Uterus (tissue), 4 donors: ENCODE data around the gene KCNK10. TPM values are rescaled to one million over a fixed set of nuclear protein-coding genes. Genes with fewer than 3 reads are reported as not detected.

Source experiments
- DNase-seq, 2 donors: peaks; one replicate each; pipeline ENCODE4 v3.0.0-alpha.2; 2019 to 2020
- H3K27ac ChIP-seq, 2 donors: fragments of 200-600 bp; sonication (generic); 1 replicate in 1 of 2; 2 replicates in 1 of 2; pipeline ENCODE4 v1.5.1; 2016 to 2018
- H3K27me3 ChIP-seq, 2 donors: fragments of 200-600 bp; sonication (generic); one replicate each; pipeline ENCODE4 v1.5.1; 2018 to 2019; ENCODE audit warnings: control low read depth in 1 of 2
- H3K36me3 ChIP-seq, 2 donors: fragments of 200-600 bp; sonication (generic); one replicate each; pipeline ENCODE4 v1.5.1; 2019; ENCODE audit warnings: control low read depth in 1 of 2
- H3K4me1 ChIP-seq, 2 donors: fragments of 200-600 bp; sonication (generic); one replicate each; pipeline ENCODE4 v1.5.1; 2018 to 2019; ENCODE audit warnings: control low read depth in 1 of 2
- H3K4me3 ChIP-seq, 2 donors: fragments of 200-600 bp; sonication (generic); 1 replicate in 1 of 2; 2 replicates in 1 of 2; pipeline ENCODE4 v1.5.1; 2018 to 2019; ENCODE audit warnings: mild to moderate bottlenecking in 1 of 2
- H3K9me3 ChIP-seq, 2 donors: fragments of 200-600 bp; sonication (generic); one replicate each; pipeline ENCODE4 v1.5.1; 2019; ENCODE audit warnings: control low read depth in 1 of 2
- POLR2A ChIP-seq, 2 donors: fragments of 450-650 bp; IDR thresholded peaks; one replicate each; pipeline ENCODE4 v1.6.1; 2016; ENCODE audit warnings: antibody characterized with exemption in 2 of 2, mild to moderate bottlenecking in 1 of 2, moderate library complexity in 1 of 2
- intact Hi-C: fragments of 100-400 bp; cut with DNase I; formaldehyde crosslinking; loops from one replicate; pipeline ENCODE4 v1.15.1; 2023; ENCODE audit warnings: low total_unique reads
- total RNA-seq, 4 donors: library from RNA; depleted of rRNA in 3 of 4; stranded (reverse); fragments of >200 nt in 3 of 4; gene quantifications; one replicate each; pipeline versions ENCODE4 v1.1.0 to v1.2.4, GENCODE V29; 2014 to 2023
- TF ChIP-seq, protein P1 (sequence below), 4 experiments: fragments of 200-600 bp in 2 of 4; fragments of 450-650 bp in 2 of 4; sonication (generic) in 2 of 4; IDR thresholded peaks; one replicate each; pipeline ENCODE4 v1.5.1; 2016 to 2019; ENCODE audit warnings: antibody characterized with exemption in 4 of 4, mild to moderate bottlenecking in 2 of 4, moderate library complexity in 1 of 4
- donor health status: DM: yes; HTN: yes; CAD: no.

Gene KCNK10
- total RNA-seq, 4 donors from 2014 or later, result 0.14 TPM; not detected in 3

- TF ChIP-seq POLR2A (IDR thresholded peaks at IDR 0.05), result no peak
- TF ChIP-seq, protein P1, sequence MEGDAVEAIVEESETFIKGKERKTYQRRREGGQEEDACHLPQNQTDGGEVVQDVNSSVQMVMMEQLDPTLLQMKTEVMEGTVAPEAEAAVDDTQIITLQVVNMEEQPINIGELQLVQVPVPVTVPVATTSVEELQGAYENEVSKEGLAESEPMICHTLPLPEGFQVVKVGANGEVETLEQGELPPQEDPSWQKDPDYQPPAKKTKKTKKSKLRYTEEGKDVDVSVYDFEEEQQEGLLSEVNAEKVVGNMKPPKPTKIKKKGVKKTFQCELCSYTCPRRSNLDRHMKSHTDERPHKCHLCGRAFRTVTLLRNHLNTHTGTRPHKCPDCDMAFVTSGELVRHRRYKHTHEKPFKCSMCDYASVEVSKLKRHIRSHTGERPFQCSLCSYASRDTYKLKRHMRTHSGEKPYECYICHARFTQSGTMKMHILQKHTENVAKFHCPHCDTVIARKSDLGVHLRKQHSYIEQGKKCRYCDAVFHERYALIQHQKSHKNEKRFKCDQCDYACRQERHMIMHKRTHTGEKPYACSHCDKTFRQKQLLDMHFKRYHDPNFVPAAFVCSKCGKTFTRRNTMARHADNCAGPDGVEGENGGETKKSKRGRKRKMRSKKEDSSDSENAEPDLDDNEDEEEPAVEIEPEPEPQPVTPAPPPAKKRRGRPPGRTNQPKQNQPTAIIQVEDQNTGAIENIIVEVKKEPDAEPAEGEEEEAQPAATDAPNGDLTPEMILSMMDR (IDR thresholded peaks at IDR 0.05), result no peak
- Histone ChIP-seq H3K36me3 (no peaks in the 10 kb centered on the region), H3K4me3 (no peak overlapping the region), H3K27me3 (no peaks in the 10 kb centered on the region), H3K27ac (no peak overlapping the region), H3K4me1 (no peaks in the 10 kb centered on the region), H3K9me3 (no peaks in the 10 kb centered on the region)
- DNase-seq, result no peak
- intact Hi-C loops, result no loop called here
Observed at GRCh38 chr14:88251650-88252049, 71.4 kb downstream of the KCNK10 start.

DNA sequence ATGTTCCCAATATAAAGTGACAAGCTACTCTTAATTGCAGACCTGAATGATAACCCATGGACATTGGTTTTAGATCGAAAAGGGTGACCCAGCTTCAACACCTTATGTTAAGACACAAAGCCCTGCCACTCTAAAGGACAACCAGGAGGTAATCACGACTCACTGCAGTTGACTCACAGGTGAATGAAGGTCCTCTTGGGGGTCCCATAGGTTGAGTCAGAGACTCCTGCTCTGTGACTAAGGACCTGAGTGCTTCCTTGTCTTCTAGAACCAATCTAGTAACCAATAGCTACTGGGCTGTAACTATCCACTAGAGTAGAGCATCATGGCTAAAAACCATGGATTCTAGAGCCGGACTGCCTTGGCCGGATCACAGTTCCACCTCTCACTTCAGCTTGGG, 73.8 kb downstream of the KCNK10 start:
- intact Hi-C loops, result no loop called here
- TF ChIP-seq POLR2A (IDR thresholded peaks at IDR 0.05), result no peak
- TF ChIP-seq, protein P1 (IDR thresholded peaks at IDR 0.05), result no peak

DNA sequence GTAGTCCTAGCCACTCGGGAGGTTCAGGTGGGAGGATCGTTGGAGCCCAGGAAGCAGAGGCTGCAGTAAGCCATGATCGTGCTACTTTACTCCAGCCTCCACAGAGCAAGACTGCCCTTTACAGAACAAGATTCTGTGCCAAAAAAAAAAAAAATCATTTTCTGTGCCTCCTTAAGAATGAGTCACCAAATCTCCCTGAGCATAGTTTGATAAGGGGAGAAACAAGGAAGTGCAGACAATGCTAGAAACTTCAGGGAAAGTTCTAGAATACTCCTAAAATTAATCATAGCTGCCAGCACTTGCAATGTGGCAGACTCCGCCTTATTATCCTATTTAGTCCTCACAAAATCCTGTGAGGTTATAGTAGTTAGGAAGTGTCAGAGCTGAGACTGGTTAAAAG, 74.5 kb downstream of the KCNK10 start:
- intact Hi-C loops, result no loop called here
- Histone ChIP-seq H3K36me3 (no peaks in the 10 kb centered on the region), H3K27ac (no peak overlapping the region), H3K4me3 (no peak overlapping the region), H3K27me3 (no peaks in the 10 kb centered on the region), H3K9me3 (no peaks in the 10 kb centered on the region), H3K4me1 (no peaks in the 10 kb centered on the region)
- DNase-seq, result no peak
- TF ChIP-seq, protein P1 (IDR thresholded peaks at IDR 0.05), result no peak
- no peak for TF ChIP-seq POLR2A (IDR thresholded peaks at IDR 0.05)

More for the DNA sequence above, 73.8 kb downstream of the KCNK10 start:
- H3K27ac ChIP-seq, result no peak overlapping the region
- no peak for DNase-seq
- no peaks in the 10 kb centered on the region for H3K4me1 ChIP-seq
- no peak overlapping the region for H3K4me3 ChIP-seq
- H3K9me3 ChIP-seq, result no peaks in the 10 kb centered on the region
- H3K36me3 ChIP-seq, result no peaks in the 10 kb centered on the region
- no peaks in the 10 kb centered on the region for H3K27me3 ChIP-seq

DNA sequence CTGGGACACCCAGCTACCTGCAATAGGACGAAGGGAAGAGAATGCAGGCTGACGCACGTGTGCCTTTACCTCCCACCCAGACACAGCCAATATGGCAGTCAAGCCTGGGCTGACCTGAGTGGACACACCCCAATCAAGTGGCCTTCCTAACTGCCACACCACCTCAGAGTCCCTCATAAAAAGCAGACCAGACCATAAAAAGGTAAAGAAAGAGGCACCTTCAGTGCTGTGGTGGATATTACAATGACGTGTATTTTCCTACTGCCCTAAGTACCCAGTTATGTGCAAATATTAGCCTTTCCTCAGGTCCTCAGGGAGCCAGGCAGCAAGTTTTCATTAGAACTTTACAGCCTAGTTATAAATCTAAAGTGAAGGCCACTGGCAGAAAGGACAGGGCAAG, 75.8 kb downstream of the KCNK10 start:
- no peak overlapping the region for H3K4me3 ChIP-seq
- DNase-seq, result no peak
- H3K9me3 ChIP-seq, result no peaks in the 10 kb centered on the region
- TF ChIP-seq, protein P1 (IDR thresholded peaks at IDR 0.05), result no peak
- TF ChIP-seq POLR2A (IDR thresholded peaks at IDR 0.05), result no peak
- H3K27me3 ChIP-seq, result no peaks in the 10 kb centered on the region
- H3K4me1 ChIP-seq, result no peaks in the 10 kb centered on the region
- H3K27ac ChIP-seq, result no peak overlapping the region
- no peaks in the 10 kb centered on the region for H3K36me3 ChIP-seq
- intact Hi-C loops, result no loop called here

DNA sequence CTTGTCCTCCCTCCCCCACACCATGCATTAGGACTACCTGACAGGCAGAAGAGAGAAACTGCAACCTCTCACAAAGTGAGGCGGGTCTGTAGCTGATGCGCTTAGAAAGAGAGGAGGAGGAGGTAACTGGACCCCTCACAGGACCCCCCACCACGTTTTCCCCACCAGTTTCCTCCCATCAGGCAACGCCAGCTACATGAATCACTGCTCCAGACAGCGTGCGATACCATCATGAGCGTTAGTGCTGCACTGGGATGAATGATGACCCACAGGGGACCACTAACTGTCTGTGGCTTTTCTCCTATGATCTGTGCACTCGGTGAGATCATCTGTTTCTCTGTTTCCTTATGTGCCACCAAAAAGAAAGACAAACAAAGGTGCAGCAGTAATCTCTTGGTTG, 77.7 kb downstream of the KCNK10 start:
- DNase-seq, result no peak
- no peaks in the 10 kb centered on the region for H3K9me3 ChIP-seq
- no peaks in the 10 kb centered on the region for H3K27me3 ChIP-seq
- no peak for TF ChIP-seq POLR2A (IDR thresholded peaks at IDR 0.05)
- TF ChIP-seq, protein P1 (IDR thresholded peaks at IDR 0.05), result no peak
- no peak overlapping the region for H3K4me3 ChIP-seq
- H3K36me3 ChIP-seq, result no peaks in the 10 kb centered on the region
- no peak overlapping the region for H3K27ac ChIP-seq
- H3K4me1 ChIP-seq, result no peaks in the 10 kb centered on the region
- intact Hi-C loops, result no loop called here
